ENCODE measurements around the gene UPF1. TPM values are rescaled to one million over a fixed set of nuclear protein-coding genes. Genes with fewer than 3 reads are reported as not detected.

The UPF1 gene
- polyA plus RNA-seq, 1 of the 3 experiments (the other 2 are of a cell fraction), result 33.3 TPM

DNA sequence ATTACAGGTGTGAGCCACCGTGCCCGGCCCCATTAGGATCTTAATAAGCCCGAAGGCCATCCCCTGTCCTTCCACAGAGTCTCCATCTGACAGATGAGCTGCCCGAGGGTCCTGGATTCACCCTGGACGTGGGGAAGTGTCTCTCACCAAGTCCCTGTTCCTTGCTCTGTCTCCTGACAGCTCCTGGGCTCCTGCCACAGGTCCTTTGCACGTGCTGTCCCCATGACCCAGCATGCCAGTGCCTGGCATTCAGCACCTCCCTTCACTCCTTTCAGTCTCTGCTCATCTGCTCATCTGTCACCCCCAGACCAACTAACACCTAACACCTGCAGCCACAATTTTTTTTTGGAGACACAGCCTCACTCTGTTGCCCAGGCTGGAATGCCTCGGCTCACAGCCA lies 49.7 kb downstream of the UPF1 start:
- ChIA-PET POLR2A (no interaction called here), CTCF (interaction anchor here (2.8 to 5.0 kb wide), 2 partner anchors 14 to 15 kb away, joined by 23 read pairs; partner anchors contain the start of gene CERS1)
- Histone ChIP-seq H3K79me2 (ENCODE audit: insufficient read depth) (no peaks in the 10 kb centered on the region), H2AFZ (ENCODE audit: low read depth) (no peak overlapping the region), H3K36me3 (replicated peaks in 1 of 2; ENCODE audit: control insufficient read depth in 1 of 2, insufficient read depth in 2 of 2, low read length in 1 of 2) (no peaks in the 10 kb centered on the region), H4K20me1 (ENCODE audit: insufficient read depth) (no peaks in the 10 kb centered on the region), H3K4me2 (no peak overlapping the region), H3K9ac (no peak overlapping the region), H3K4me3 (ENCODE audit: low read depth in 2 of 2, low read length in 1 of 2) (no peak overlapping the region), H3K27ac (ENCODE audit: low read depth in 2 of 2, low read length in 1 of 2) (no peak overlapping the region), H3K9me2 (no peaks in the 10 kb centered on the region), H3K4me1 (ENCODE audit: control insufficient read depth in 1 of 2, insufficient read depth in 2 of 2, low read depth in 1 of 2, low read length in 1 of 2) (no peaks in the 10 kb centered on the region), H3F3A (replicated peaks; ENCODE audit: insufficient read depth) (no peaks in the 10 kb centered on the region), H3K9me3 (no peaks in the 10 kb centered on the region; the same call in 1 of the 2 replicates), H3K27me3 (ENCODE audit: insufficient read depth) (no peaks in the 10 kb centered on the region)
- 84% methylated on average over 7 of the region's 7 CpGs for WGBS (ENCODE audit: low lambda C conversion rate)
- TF ChIP-seq, protein P1, sequence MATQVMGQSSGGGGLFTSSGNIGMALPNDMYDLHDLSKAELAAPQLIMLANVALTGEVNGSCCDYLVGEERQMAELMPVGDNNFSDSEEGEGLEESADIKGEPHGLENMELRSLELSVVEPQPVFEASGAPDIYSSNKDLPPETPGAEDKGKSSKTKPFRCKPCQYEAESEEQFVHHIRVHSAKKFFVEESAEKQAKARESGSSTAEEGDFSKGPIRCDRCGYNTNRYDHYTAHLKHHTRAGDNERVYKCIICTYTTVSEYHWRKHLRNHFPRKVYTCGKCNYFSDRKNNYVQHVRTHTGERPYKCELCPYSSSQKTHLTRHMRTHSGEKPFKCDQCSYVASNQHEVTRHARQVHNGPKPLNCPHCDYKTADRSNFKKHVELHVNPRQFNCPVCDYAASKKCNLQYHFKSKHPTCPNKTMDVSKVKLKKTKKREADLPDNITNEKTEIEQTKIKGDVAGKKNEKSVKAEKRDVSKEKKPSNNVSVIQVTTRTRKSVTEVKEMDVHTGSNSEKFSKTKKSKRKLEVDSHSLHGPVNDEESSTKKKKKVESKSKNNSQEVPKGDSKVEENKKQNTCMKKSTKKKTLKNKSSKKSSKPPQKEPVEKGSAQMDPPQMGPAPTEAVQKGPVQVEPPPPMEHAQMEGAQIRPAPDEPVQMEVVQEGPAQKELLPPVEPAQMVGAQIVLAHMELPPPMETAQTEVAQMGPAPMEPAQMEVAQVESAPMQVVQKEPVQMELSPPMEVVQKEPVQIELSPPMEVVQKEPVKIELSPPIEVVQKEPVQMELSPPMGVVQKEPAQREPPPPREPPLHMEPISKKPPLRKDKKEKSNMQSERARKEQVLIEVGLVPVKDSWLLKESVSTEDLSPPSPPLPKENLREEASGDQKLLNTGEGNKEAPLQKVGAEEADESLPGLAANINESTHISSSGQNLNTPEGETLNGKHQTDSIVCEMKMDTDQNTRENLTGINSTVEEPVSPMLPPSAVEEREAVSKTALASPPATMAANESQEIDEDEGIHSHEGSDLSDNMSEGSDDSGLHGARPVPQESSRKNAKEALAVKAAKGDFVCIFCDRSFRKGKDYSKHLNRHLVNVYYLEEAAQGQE (IDR thresholded peaks at IDR 0.05; ENCODE audit: low read depth, low read length), result no peak
- TF ChIP-seq GABPA (IDR thresholded peaks at IDR 0.05; ENCODE audit: low read depth) (no peak), POLR2AphosphoS5 (IDR thresholded peaks at IDR 0.05; ENCODE audit: low read depth, low read length) (no peak), GATA2 (CRISPR knock-in tag; IDR thresholded peaks at IDR 0.05) (no peak), MXI1 (IDR thresholded peaks at IDR 0.05; ENCODE audit: low read depth, low read length) (no peak), NRF1 (IDR thresholded peaks at IDR 0.05; ENCODE audit: low read depth, low read length) (no peak), EP300 (IDR thresholded peaks at IDR 0.05; ENCODE audit: borderline replicate concordance in 1 of 2, low read depth in 1 of 2, low read length in 1 of 2) (no peak), FOXJ3 (CRISPR knock-in tag; IDR thresholded peaks at IDR 0.05) (no peak), JUND (IDR thresholded peaks at IDR 0.05) (no peak), TEAD4 (IDR thresholded peaks at IDR 0.05; ENCODE audit: borderline replicate concordance, insufficient read depth) (no peak)
- TF ChIP-seq, protein P2, sequence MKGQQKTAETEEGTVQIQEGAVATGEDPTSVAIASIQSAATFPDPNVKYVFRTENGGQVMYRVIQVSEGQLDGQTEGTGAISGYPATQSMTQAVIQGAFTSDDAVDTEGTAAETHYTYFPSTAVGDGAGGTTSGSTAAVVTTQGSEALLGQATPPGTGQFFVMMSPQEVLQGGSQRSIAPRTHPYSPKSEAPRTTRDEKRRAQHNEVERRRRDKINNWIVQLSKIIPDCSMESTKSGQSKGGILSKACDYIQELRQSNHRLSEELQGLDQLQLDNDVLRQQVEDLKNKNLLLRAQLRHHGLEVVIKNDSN (IDR thresholded peaks at IDR 0.05; ENCODE audit: borderline replicate concordance, low read depth), result no peak
- TF ChIP-seq, protein P3, sequence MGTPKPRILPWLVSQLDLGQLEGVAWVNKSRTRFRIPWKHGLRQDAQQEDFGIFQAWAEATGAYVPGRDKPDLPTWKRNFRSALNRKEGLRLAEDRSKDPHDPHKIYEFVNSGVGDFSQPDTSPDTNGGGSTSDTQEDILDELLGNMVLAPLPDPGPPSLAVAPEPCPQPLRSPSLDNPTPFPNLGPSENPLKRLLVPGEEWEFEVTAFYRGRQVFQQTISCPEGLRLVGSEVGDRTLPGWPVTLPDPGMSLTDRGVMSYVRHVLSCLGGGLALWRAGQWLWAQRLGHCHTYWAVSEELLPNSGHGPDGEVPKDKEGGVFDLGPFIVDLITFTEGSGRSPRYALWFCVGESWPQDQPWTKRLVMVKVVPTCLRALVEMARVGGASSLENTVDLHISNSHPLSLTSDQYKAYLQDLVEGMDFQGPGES (IDR thresholded peaks at IDR 0.05; ENCODE audit: low read depth, low read length), result no peak
- TF ChIP-seq, protein P4, sequence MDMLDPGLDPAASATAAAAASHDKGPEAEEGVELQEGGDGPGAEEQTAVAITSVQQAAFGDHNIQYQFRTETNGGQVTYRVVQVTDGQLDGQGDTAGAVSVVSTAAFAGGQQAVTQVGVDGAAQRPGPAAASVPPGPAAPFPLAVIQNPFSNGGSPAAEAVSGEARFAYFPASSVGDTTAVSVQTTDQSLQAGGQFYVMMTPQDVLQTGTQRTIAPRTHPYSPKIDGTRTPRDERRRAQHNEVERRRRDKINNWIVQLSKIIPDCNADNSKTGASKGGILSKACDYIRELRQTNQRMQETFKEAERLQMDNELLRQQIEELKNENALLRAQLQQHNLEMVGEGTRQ (IDR thresholded peaks at IDR 0.05; ENCODE audit: borderline replicate concordance, low read depth, low read length), result no peak
- no peak for DNase-seq

Measured in SK-N-SH (cell line).